HEK293T (cell line): ENCODE measurements around the gene TRIM33.

Experiments
- CTCF ChIA-PET: fragments of 350-600 bp; formaldehyde crosslinking; extraction: SDS; loops from one replicate; lab custom pipeline; 2021; ENCODE audit warnings: antibody characterized with exemption, inconsistent platforms; lab: Yijun Ruan, JAX
- POLR2A ChIA-PET: fragments of 350-600 bp; formaldehyde crosslinking; extraction: SDS; loops from one replicate; lab custom pipeline; 2020; ENCODE audit warnings: antibody characterized with exemption, inconsistent platforms; lab: Yijun Ruan, JAX
- DNase-seq: peaks from one replicate; pipeline ENCODE4 v3.0.0; 2012; ENCODE audit warnings: mixed read lengths; ENCODE audit errors: extremely low spot score
- ARNT ChIP-seq: fragments of 450-650 bp; IDR thresholded peaks from 2 replicates; pipeline ENCODE4 v1.6.1; 2017; ENCODE audit warnings: mild to moderate bottlenecking
- BHLHE40 ChIP-seq: fragments of 450-650 bp; IDR thresholded peaks from 2 replicates; pipeline ENCODE4 v1.6.1; 2016; ENCODE audit warnings: mild to moderate bottlenecking, moderate library complexity, borderline replicate concordance
- CTBP1 ChIP-seq: fragments of 450-650 bp; IDR thresholded peaks from 2 replicates; pipeline ENCODE4 v1.6.1; 2016; ENCODE audit warnings: borderline replicate concordance
- ELF4 ChIP-seq: fragments of 450-650 bp; IDR thresholded peaks from 2 replicates; pipeline ENCODE4 v1.6.1; 2017; ENCODE audit warnings: antibody characterized with exemption
- FOXA1 ChIP-seq: fragments of 450-650 bp; IDR thresholded peaks from 2 replicates; pipeline ENCODE4 v1.6.1; 2016; ENCODE audit warnings: mild to moderate bottlenecking
- FOXK2 ChIP-seq: fragments of 450-650 bp; IDR thresholded peaks from 2 replicates; pipeline ENCODE4 v1.6.1; 2016; ENCODE audit warnings: mild to moderate bottlenecking
- FOXM1 ChIP-seq: fragments of 450-650 bp; IDR thresholded peaks from 2 replicates; pipeline ENCODE4 v1.6.1; 2017; ENCODE audit warnings: mild to moderate bottlenecking, borderline replicate concordance
- HDGF ChIP-seq: fragments of 450-650 bp; IDR thresholded peaks from 2 replicates; pipeline ENCODE4 v1.6.1; 2017; ENCODE audit warnings: antibody characterized with exemption, borderline replicate concordance
- L3MBTL2 ChIP-seq: fragments of 450-650 bp; conservative IDR thresholded peaks from 2 replicates; pipeline ENCODE4 v1.6.1; 2016; ENCODE audit warnings: mild to moderate bottlenecking
- LEF1 ChIP-seq: fragments of 450-650 bp; IDR thresholded peaks from 2 replicates; pipeline ENCODE4 v1.6.1; 2017; ENCODE audit warnings: mild to moderate bottlenecking, borderline replicate concordance
- NFRKB ChIP-seq: fragments of 450-650 bp; IDR thresholded peaks from 2 replicates; pipeline ENCODE4 v1.6.1; 2016; ENCODE audit warnings: mild to moderate bottlenecking, moderate library complexity
- SP1 ChIP-seq: fragments of 450-650 bp; IDR thresholded peaks from 2 replicates; pipeline ENCODE4 v1.6.1; 2017
- SUZ12 ChIP-seq: fragments of 450-650 bp; IDR thresholded peaks from 2 replicates; pipeline ENCODE4 v1.6.1; 2016; ENCODE audit warnings: mild to moderate bottlenecking
- TARDBP ChIP-seq: fragments of 450-650 bp; IDR thresholded peaks from 2 replicates; pipeline ENCODE4 v1.6.1; 2016
- ZNF384 ChIP-seq: fragments of 450-650 bp; IDR thresholded peaks from 2 replicates; pipeline ENCODE4 v1.6.1; 2016
- TF ChIP-seq, protein P1 (sequence below): fragments of 450-650 bp; IDR thresholded peaks from 2 replicates; pipeline ENCODE4 v1.6.1; 2016

TRIM33 gene

DNA sequence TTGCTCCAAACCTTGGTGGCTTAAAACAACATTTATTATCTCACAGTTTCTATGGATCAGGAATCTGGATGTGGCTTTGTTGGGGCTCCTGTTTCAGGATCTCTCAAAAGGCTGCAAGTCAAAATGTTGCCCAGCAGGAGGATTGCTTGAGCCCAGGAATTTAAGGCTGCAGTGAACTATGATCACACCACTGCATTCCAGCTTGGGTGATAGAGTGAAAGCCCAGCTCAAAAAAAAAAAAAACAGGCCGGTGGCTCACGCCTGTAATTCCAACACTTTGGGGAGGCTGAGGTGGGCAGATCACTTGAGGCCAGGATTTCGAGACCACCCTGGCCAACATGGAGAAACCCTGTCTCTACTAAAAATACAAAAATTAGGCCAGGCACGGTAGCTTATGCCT, 40.4 kb upstream of the TRIM33 start:
- ChIA-PET CTCF (no interaction called here), POLR2A (no interaction called here)
- DNase-seq: no peak
- TF ChIP-seq SP1: no peak
- no peak for TF ChIP-seq FOXK2
- TF ChIP-seq L3MBTL2: no peak
- no peak for TF ChIP-seq HDGF
- TF ChIP-seq BHLHE40: no peak
- no peak for TF ChIP-seq SUZ12
- no peak for TF ChIP-seq FOXA1

DNA sequence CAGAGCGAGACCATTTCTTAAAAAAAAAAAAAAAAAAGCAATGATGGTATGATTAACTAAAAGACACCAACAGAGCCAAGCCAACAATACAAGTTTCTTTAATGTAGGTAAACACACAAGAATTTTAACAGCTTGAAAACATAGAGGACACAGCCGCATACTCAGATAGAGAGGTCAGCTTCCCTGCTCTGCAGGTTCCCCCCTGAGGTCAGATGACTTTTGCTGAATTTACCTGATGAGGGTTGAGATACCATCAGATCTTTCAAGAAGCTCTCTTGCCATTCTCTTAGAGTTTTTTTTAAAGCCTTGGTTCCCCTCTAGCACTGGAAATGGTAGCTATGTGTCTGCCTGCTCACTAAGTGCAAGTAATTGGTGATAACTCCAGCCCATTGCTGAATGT, 39.3 kb upstream of the TRIM33 start:
- ChIA-PET POLR2A (interaction anchor here (1.2 kb wide), 2 partner anchors 39 to 43 kb away, joined by 3 read pairs; partner anchors contain the start of gene TRIM33), CTCF (interaction anchor here (0.5 to 1.1 kb wide), 2 partner anchors 102 to 203 kb away, joined by 3 to 14 read pairs; no protein-coding TSS in a partner anchor)
- DNase-seq: no peak

DNA sequence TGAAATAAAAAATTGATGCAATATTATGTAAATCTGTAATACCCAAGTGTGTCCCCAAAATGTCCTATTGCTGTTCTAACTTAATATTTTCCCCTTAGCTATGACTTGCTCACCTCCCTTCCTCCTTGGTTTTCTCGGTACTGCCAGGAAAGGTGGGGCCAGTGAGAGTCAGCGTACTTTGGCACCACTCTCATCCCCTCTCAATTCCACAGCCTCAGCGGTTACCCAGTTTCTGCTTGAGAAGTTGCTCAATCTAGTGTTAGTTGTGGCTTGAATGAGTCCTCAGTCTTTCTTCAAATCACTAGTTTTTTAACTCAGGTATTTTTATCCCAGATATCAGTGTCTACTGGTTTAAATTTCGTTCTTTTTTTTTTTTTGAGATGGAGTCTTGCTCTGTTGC, 38.1 kb upstream of the TRIM33 start:
- CTCF ChIA-PET: interaction anchor here (1.4 kb wide), 1 partner anchor 42 kb away, joined by 3 read pairs; no protein-coding TSS in a partner anchor
- TF ChIP-seq ARNT (no peak), ELF4 (no peak), FOXM1 (no peak), HDGF (no peak), NFRKB (no peak), CTBP1 (no peak), ZNF384 (no peak), SP1 (no peak)
- TF ChIP-seq, protein P1, sequence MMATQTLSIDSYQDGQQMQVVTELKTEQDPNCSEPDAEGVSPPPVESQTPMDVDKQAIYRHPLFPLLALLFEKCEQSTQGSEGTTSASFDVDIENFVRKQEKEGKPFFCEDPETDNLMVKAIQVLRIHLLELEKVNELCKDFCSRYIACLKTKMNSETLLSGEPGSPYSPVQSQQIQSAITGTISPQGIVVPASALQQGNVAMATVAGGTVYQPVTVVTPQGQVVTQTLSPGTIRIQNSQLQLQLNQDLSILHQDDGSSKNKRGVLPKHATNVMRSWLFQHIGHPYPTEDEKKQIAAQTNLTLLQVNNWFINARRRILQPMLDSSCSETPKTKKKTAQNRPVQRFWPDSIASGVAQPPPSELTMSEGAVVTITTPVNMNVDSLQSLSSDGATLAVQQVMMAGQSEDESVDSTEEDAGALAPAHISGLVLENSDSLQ: no peak
- POLR2A ChIA-PET: no interaction called here
- DNase-seq: no peak

More for the DNA sequence above, 39.3 kb upstream of the TRIM33 start:
- TF ChIP-seq NFRKB (no peak), CTBP1 (no peak), ELF4 (no peak), SP1 (no peak), ARNT (no peak), ZNF384 (no peak), FOXM1 (no peak), FOXA1 (no peak), FOXK2 (no peak), SUZ12 (no peak), TARDBP (no peak), LEF1 (no peak), L3MBTL2 (no peak), HDGF (no peak), BHLHE40 (no peak)
- TF ChIP-seq, protein P1: no peak

DNA sequence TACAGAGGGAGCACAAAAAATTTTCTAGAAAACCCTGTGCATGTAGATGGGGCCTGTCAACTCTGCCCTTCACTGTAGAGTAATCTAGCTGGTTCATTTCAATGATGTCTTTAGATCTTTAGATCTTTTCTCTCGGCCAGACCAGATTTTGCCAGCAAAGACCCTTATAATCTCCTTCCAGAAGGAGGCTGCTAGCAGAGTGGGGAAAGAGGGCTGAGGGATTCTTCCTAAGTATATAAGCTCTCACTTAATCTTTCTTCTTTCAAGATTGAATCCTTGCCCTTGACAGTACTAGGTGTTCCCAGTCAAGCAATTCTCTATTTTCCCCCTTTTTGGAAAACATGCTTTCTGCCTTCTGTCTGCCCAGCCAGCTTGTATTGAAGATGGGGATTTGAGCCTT, 36.1 kb upstream of the TRIM33 start:
- CTCF ChIA-PET: no interaction called here
- POLR2A ChIA-PET: no interaction called here
- DNase-seq: no peak
- TF ChIP-seq CTBP1 (no peak), ZNF384 (no peak), HDGF (no peak), BHLHE40 (no peak), FOXM1 (no peak), NFRKB (no peak), LEF1 (no peak), L3MBTL2 (no peak), SP1 (no peak)
- TF ChIP-seq, protein P1: no peak

DNA sequence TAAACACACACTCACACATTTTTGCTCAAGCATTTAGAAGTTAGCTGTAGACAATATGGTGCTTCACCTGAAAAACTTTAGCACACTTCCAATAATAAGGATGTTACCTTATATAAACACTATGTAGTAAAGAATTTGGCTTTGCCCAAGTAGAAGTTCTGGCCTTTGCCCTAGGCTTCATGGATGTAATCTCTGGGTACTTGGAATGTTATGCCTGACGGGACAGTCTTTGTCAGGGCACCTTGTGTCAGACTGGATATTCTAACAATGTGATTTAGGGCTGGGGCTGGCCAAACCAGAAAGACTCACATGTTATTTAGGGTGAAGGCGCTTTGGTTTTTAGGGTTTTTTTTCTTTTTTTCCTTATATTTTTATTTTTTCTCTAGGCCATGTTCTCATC, 34.8 kb upstream of the TRIM33 start:
- ChIA-PET POLR2A (no interaction called here), CTCF (no interaction called here)
- TF ChIP-seq TARDBP: no peak
- no peak for DNase-seq

DNA sequence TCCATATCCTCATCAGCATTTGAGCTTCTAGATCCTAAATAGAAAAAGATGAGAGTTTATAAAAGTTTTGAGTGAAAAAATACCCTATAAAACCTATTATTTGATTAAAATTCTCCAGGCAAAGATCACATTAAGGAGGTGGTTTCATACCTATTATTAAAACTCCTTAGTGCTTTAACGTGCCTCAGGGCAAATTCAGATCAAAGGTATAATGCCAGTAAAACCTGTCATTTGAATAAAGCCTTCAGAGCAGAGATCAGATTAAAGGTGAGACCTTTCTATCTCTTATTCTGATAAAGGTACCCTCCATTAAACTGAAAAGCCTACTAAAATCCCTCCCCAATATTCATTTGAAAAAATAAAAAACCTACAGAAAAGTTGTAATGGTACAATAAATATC, 34.3 kb upstream of the TRIM33 start:
- no peak for DNase-seq
- CTCF ChIA-PET: no interaction called here
- TF ChIP-seq LEF1: no peak
- TF ChIP-seq FOXK2: no peak
- TF ChIP-seq L3MBTL2: no peak
- TF ChIP-seq SP1: no peak
- no peak for TF ChIP-seq ELF4
- TF ChIP-seq, protein P1: no peak
- no peak for TF ChIP-seq ZNF384
- no peak for TF ChIP-seq CTBP1
- TF ChIP-seq HDGF: no peak
- POLR2A ChIA-PET: no interaction called here

DNA sequence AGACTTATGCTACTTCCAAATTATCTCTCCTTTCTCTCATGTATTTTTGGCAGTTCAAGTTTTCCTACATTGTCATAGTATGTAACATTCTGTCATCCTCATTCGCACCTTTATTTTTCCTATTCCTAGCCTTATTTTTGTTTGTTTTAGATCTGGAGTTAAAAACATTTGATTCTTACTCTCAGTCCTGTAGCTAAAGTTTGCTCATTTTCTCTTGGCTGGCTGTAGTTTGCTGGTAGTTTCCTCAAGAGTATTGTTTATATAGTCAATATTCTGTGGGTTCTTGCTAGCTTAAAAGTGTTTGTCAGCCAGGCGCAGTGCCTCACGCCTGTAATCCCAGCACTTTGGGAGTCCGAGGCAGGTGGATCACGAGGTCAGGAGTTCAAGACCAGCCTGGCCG, 29.8 kb upstream of the TRIM33 start:
- TF ChIP-seq SUZ12: no peak
- TF ChIP-seq TARDBP: no peak
- TF ChIP-seq ELF4: no peak
- TF ChIP-seq, protein P1: no peak
- no peak for TF ChIP-seq FOXM1
- POLR2A ChIA-PET: no interaction called here
- CTCF ChIA-PET: no interaction called here
- no peak for DNase-seq
